Fibroblast of mammary gland (primary cell): ENCODE data around the gene CAMKMT.
A peak's percentile ranks its signal among the peaks of the same experiment; 100 is the strongest.

ENCODE experiments used
- DNase-seq: peaks from one replicate; pipeline ENCODE4 v3.0.0-alpha.2; 2010; ENCODE audit warnings: low read depth
- H3K4me3 ChIP-seq: 2 replicates; pipeline ENCODE4 v1.5.1; 2011; ENCODE audit warnings: low read depth, mild to moderate bottlenecking, low read length, moderate library complexity; ENCODE audit not compliant: control insufficient read depth
- TF ChIP-seq, protein P1 (sequence below): conservative IDR thresholded peaks from 2 replicates; pipeline ENCODE4 v1.5.1; 2011; ENCODE audit warnings: low read depth, low read length, inconsistent platforms; ENCODE audit not compliant: control insufficient read depth, insufficient read depth

The CAMKMT gene

DNA sequence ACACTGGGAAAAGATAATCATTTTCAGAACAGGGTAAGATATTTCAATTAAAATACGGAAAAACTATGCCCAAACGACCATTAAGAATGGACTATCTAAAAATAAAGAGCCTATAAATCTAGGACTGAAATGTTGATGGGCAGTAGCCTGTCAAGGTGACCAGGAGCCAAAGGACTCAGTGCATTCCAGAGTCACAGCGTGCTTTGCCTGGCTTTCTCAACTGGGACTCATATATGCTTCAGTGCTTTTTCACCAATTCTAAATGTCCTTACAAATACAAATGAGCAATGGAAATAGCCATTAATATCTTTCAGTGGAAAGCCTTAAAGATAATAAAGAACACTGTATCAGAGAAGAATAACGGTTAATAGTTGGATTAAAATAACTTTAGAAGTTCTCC, 35.9 kb upstream of the CAMKMT start:
- no peak for DNase-seq
- TF ChIP-seq, protein P1, sequence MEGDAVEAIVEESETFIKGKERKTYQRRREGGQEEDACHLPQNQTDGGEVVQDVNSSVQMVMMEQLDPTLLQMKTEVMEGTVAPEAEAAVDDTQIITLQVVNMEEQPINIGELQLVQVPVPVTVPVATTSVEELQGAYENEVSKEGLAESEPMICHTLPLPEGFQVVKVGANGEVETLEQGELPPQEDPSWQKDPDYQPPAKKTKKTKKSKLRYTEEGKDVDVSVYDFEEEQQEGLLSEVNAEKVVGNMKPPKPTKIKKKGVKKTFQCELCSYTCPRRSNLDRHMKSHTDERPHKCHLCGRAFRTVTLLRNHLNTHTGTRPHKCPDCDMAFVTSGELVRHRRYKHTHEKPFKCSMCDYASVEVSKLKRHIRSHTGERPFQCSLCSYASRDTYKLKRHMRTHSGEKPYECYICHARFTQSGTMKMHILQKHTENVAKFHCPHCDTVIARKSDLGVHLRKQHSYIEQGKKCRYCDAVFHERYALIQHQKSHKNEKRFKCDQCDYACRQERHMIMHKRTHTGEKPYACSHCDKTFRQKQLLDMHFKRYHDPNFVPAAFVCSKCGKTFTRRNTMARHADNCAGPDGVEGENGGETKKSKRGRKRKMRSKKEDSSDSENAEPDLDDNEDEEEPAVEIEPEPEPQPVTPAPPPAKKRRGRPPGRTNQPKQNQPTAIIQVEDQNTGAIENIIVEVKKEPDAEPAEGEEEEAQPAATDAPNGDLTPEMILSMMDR, result no peak
- H3K4me3 ChIP-seq, result no peak overlapping the region

DNA sequence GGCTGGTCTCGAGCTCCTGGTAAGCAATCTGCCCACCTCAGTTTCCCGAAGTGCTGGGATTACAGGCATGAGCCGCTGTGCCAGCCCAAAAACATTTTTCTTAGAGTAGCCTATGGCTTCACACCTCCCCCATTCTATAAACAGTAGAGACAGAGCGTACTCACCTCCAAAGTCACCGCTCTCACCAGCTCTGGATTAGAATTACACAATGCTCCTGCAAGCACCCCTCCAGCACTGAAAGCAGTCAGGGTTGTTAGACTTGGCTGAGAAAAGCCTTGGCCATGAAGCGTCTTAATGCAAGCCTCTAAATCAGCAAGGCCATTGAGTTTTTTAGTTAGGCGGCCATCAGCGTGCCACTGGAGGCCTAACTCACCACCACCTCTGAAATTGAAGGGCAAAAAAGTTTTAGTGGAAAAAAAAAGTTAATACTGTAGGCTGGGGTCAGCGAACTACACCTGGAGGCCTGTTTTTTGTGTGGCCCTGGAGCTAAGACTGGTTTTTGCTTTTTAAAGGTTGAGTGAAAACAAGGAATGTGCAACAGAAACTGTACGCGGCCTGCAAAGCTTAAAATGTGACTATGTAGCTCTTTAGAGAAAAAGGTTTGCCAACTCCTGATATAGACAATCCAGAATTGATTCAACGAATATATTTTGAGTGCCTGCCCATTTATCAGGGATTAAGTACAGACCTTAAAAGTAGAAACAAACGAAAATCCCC, 35.0 kb upstream of the CAMKMT start:
- TF ChIP-seq, protein P1, result no peak
- H3K4me3 ChIP-seq, result no peak overlapping the region
- no peak for DNase-seq

DNA sequence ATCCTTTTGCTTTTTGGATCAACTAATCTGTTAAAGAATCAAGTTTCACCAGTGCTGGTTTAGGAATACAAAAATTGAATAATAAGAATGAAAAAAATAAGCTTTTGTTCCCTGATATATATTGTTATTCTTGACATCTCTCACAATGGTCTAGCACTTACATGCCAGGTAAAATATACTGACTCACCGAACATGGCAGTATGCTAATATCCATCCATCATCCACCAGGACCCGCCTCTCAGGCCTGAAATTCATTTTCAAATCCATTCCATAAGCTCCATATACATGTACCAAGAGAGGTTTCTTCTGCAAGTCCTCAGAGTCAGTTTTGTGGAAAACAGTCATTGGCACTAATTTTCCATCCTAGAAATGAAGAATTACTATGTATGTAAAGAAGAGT, 33.0 kb upstream of the CAMKMT start:
- DNase-seq, result no peak
- H3K4me3 ChIP-seq, result no peak overlapping the region
- TF ChIP-seq, protein P1, result no peak

DNA sequence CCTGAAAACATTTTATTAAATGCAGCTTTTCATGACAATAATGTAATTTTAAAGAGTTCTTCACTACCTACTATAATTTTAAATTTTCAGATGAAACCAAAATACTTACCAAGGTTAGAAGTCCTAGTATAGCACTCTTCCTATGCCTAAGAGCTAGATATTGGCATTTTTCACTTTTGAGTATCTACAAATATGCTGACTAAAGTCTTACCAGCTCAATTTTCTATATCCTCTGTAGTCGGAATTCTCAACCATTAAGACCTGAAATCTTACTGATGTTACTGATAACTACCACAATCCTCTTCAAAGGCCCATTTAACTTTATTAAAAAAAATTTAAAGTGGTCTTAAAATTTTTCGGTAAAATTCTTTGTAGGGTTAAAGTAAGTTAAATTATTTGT, 32.4 kb upstream of the CAMKMT start:
- H3K4me3 ChIP-seq, result no peak overlapping the region
- TF ChIP-seq, protein P1, result no peak
- no peak for DNase-seq

DNA sequence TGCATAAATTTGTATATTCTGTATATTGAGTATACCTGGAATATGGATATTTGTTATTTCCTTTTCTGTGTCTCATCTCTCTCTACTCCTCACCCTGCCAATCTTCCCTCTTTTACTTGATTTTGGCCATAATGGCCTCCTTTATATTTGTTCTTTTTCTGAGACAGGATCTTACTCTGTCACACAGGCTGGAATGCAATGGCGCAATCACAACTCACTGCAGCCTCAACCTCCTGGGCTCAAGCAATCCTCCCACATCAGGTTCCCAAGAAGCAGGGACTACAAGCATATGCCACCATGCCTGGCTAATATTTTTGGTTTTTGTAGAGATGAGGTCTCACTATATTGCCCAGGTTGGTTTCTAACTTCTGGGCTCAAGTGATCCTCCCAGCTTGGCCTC, 30.9 kb upstream of the CAMKMT start:
- TF ChIP-seq, protein P1, result no peak
- no peak overlapping the region for H3K4me3 ChIP-seq
- peak; percentile 19 for DNase-seq

DNA sequence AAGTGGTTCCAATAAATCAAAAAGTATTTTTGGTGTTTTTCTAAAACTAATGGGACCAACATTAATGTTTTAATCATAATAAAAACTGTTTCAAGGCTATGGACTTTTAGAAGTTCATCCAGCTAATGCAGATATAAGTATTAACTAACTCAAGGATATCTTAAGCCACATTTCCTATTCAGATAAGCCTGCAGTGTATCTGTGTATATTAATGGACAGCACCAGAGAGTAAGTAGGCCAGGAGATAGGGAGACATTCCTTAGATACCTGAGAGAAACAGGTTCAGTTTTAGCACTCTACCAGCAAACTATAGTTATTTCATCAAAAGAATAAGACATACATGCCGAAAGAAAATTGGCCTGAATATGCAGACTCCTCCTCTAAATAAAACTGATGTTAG, 27.8 kb upstream of the CAMKMT start:
- TF ChIP-seq, protein P1, result no peak
- no peak overlapping the region for H3K4me3 ChIP-seq
- DNase-seq, result no peak
